Erythroblast (primary cell): Measurements from ENCODE around the gene VPS11.
"Not testable (repeated sequence)": the region's sequence is repeated elsewhere in the genome, so short reads cannot be mapped to it uniquely, and the experiment has no call there.

ENCODE experiments used
- GATA1 ChIP-seq: IDR thresholded peaks from 2 replicates; pipeline ENCODE4 v1.6.1; 2011; ENCODE audit warnings: low read depth, mild to moderate bottlenecking, control low read depth, low read length, moderate library complexity
- POLR2A ChIP-seq: IDR thresholded peaks from 2 replicates; pipeline ENCODE4 v1.6.1; 2011; ENCODE audit warnings: mild to moderate bottlenecking, low read length

- TF ChIP-seq POLR2A, GATA1: not testable (repeated sequence)
Observed at GRCh38 chr11:119103161-119103664, 35.6 kb downstream of the VPS11 start.
